ENCODE measurements around the gene SEC24C. TPM values are rescaled to one million over a fixed set of nuclear protein-coding genes. Genes with fewer than 3 reads are reported as not detected.
A peak's percentile ranks its signal among the peaks of the same experiment; 100 is the strongest.

Gene SEC24C
- total and polyA plus RNA-seq, 2 of the 13 experiments (the other 11 are each of a cell fraction or from before 2014, with no cell fraction given) = 63.1 to 66.4 TPM

- TF ChIP-seq ARID4A (CRISPR knock-in tag; IDR thresholded peaks at IDR 0.05; ENCODE audit: borderline replicate concordance) = peak; percentile 95
- no peak for TF ChIP-seq TIGD3 (CRISPR knock-in tag; IDR thresholded peaks at IDR 0.05; ENCODE audit: borderline replicate concordance)
- no peak for TF ChIP-seq FOXO4 (CRISPR knock-in tag; conservative IDR thresholded peaks at IDR 0.05)
- TF ChIP-seq MTA1 (CRISPR knock-in tag; IDR thresholded peaks at IDR 0.05; ENCODE audit: borderline replicate concordance) = peak; percentile 90; the same call in 1 of the 2 replicates
- peak; percentile 73 for TF ChIP-seq TEAD3 (CRISPR knock-in tag; optimal IDR thresholded peaks at IDR 0.05; ENCODE audit: borderline replicate concordance)
- TF ChIP-seq TCF7 (IDR thresholded peaks at IDR 0.05; ENCODE audit: low read depth) = no peak
- TF ChIP-seq ZNF546 (CRISPR knock-in tag; conservative IDR thresholded peaks at IDR 0.05) = peak; percentile 45; the same call in 1 of the 2 replicates
- TF ChIP-seq ZNF800 (CRISPR knock-in tag; IDR thresholded peaks at IDR 0.05) = no peak; the same call in 1 of the 2 replicates
- peak; percentile 64; the same call in 1 of the 2 replicates for TF ChIP-seq ZNF318 (CRISPR knock-in tag; IDR thresholded peaks at IDR 0.05)
Measured at GRCh38 chr10:73730153-73730906, 13.8 kb upstream of the SEC24C start (continued).

Measured in HepG2 (cell line).